GM12878 (cell line): Measurements from ENCODE around the gene UBXN4. TPM values are rescaled to one million over a fixed set of nuclear protein-coding genes. Genes with fewer than 3 reads are reported as not detected.

ENCODE experiments used
- ATAC-seq: fragments of 200-7000 bp; cut with Tn5 transposase; 3 replicates; pipeline ENCODE4 v1.9.1; 2020; ENCODE audit warnings: mild to moderate bottlenecking, moderate library complexity
- BruUV-seq: library from RNA; stranded (reverse); fragments of 400-500 nt; replicated peaks from 2 replicates; lab custom pipeline; 2021; lab: Mats Ljungman, UMichigan
- CTCF ChIA-PET: fragments of 300-600 bp; sonication (Branson Sonifier 250); formaldehyde crosslinking; extraction: SDS; loops from one replicate; lab custom pipeline; 2021; ENCODE audit warnings: inconsistent platforms; lab: Yijun Ruan, JAX
- POLR2A ChIA-PET: fragments of 350-600 bp; formaldehyde crosslinking; extraction: SDS; loops from one replicate; lab custom pipeline; 2021; ENCODE audit warnings: inconsistent platforms; lab: Charles Lee
- RAD21 ChIA-PET: fragments of 300-600 bp; sonication (Branson Sonifier 250); formaldehyde crosslinking; loops from one replicate; lab custom pipeline; 2023; ENCODE audit warnings: antibody characterized with exemption; ENCODE audit not compliant: unreplicated experiment; lab: Charles Lee
- SMC1A ChIA-PET: fragments of 300-600 bp; sonication (Branson Sonifier 250); formaldehyde crosslinking; loops from one replicate; lab custom pipeline; 2023; ENCODE audit not compliant: unreplicated experiment, uncharacterized antibody; lab: Charles Lee
- DNase-seq: peaks from one replicate; pipeline ENCODE4 v3.0.0-alpha.2; 2011; ENCODE audit warnings: low read depth, low spot score
- FAIRE-seq: peaks from 3 replicates; lab custom pipeline; 2011; peaks lifted over from hg19 to GRCh38; lab: Jason Lieb, UNC
- H2AFZ ChIP-seq: 2 replicates; pipeline ENCODE4 v1.6.0; 2011; ENCODE audit warnings: low read depth, low read length, control low read depth; ENCODE audit not compliant: control insufficient read depth
- H3K27ac ChIP-seq: 2 replicates; pipeline ENCODE4 v1.5.1; 2011; ENCODE audit warnings: control low read depth; ENCODE audit not compliant: control insufficient read depth, insufficient read depth
- H3K27me3 ChIP-seq, 2 experiments: replicated peaks in 1 of 2; 2 replicates each; pipeline versions ENCODE4 v1.6.0 to v1.6.1; 2011; ENCODE audit warnings: low read length in 1 of 2; ENCODE audit not compliant: control insufficient read depth in 2 of 2, insufficient read depth in 2 of 2
- H3K36me3 ChIP-seq, 2 experiments: 2 replicates each; pipeline ENCODE4 v1.5.1; 2011; ENCODE audit warnings: low read length in 1 of 2; ENCODE audit not compliant: control insufficient read depth in 2 of 2, insufficient read depth in 2 of 2
- H3K4me1 ChIP-seq: 2 replicates; pipeline ENCODE4 v1.6.1; 2011; ENCODE audit warnings: mild to moderate bottlenecking, low read length, moderate library complexity, mixed read lengths; ENCODE audit not compliant: control insufficient read depth, insufficient read depth
- H3K4me2 ChIP-seq: 2 replicates; pipeline ENCODE4 v1.6.0; 2011; ENCODE audit warnings: control low read depth; ENCODE audit not compliant: control insufficient read depth, insufficient read depth
- H3K4me3 ChIP-seq: fragments of 200-600 bp; sonication (generic); 2 replicates; pipeline ENCODE4 v1.5.1; 2016
- H3K79me2 ChIP-seq: 2 replicates; pipeline ENCODE4 v1.6.0; 2011; ENCODE audit warnings: low read length; ENCODE audit not compliant: control insufficient read depth, insufficient read depth
- H3K9ac ChIP-seq: 2 replicates; pipeline ENCODE4 v1.8.0; 2011; ENCODE audit warnings: low read length, control low read depth, mixed read lengths; ENCODE audit not compliant: control insufficient read depth, insufficient read depth
- H3K9me3 ChIP-seq: replicated peaks from 3 replicates; pipeline ENCODE4 v1.5.1; 2011; ENCODE audit warnings: mild to moderate bottlenecking, low read length; ENCODE audit not compliant: control insufficient read depth, insufficient read depth
- H4K20me1 ChIP-seq: 2 replicates; pipeline ENCODE4 v1.6.0; 2011; ENCODE audit not compliant: control insufficient read depth, insufficient read depth
- BACH1 ChIP-seq: fragments of 450-650 bp; IDR thresholded peaks from 2 replicates; pipeline ENCODE4 v1.6.1; 2017; ENCODE audit warnings: mild to moderate bottlenecking, borderline replicate concordance
- CEBPB ChIP-seq, 2 experiments: fragments of 150-350 bp in 1 of 2; IDR thresholded peaks; 2 replicates each; pipeline ENCODE4 v1.6.1; 2012 to 2014; ENCODE audit warnings: low read depth in 2 of 2, low read length in 2 of 2, borderline replicate concordance in 1 of 2, inconsistent platforms in 1 of 2
- CREB1 ChIP-seq: IDR thresholded peaks from 2 replicates; pipeline ENCODE4 v1.6.1; 2012; ENCODE audit warnings: low read depth, mild to moderate bottlenecking, inconsistent platforms
- EGR1 ChIP-seq, 2 experiments: IDR thresholded peaks; 1 replicate in 1 of 2; 2 replicates in 1 of 2; pipeline ENCODE4 v1.6.1; 2011 to 2012; ENCODE audit warnings: low read depth in 2 of 2, low read length in 2 of 2, borderline replicate concordance in 1 of 2, mild to moderate bottlenecking in 1 of 2, moderate library complexity in 1 of 2
- EZH2 ChIP-seq: IDR thresholded peaks from 2 replicates; pipeline ENCODE4 v1.6.1; 2012; ENCODE audit warnings: low read depth, mild to moderate bottlenecking, control low read depth, inconsistent platforms, low read length, borderline replicate concordance; ENCODE audit not compliant: control insufficient read depth
- KLF5 ChIP-seq: fragments of 450-650 bp; IDR thresholded peaks from 2 replicates; pipeline ENCODE4 v1.6.1; 2014; ENCODE audit warnings: mild to moderate bottlenecking; ENCODE audit not compliant: partially characterized antibody
- NFXL1 ChIP-seq: fragments of 450-650 bp; IDR thresholded peaks from 2 replicates; pipeline ENCODE4 v1.6.1; 2017; ENCODE audit warnings: antibody characterized with exemption, mild to moderate bottlenecking, borderline replicate concordance
- POLR2AphosphoS2 ChIP-seq: IDR thresholded peaks from 2 replicates; pipeline ENCODE4 v1.6.1; 2011; ENCODE audit warnings: low read depth, mild to moderate bottlenecking, low read length, improper control_type of control experiment, moderate library complexity
- ZBTB11 ChIP-seq: fragments of 450-650 bp; formaldehyde crosslinking; IDR thresholded peaks from 2 replicates; pipeline ENCODE4 v1.5.0; 2022; ENCODE audit warnings: mild to moderate bottlenecking, missing genetic modification characterization
- ZNF274 ChIP-seq: IDR thresholded peaks from one replicate; pipeline ENCODE4 v1.8.0; 2011; ENCODE audit not compliant: insufficient read length, insufficient read depth
- WGBS: methylation state at CpG from one replicate; pipeline ENCODE4 v1.1.6; 2016; ENCODE audit warnings: low lambda C conversion rate; ENCODE audit not compliant: insufficient replicate concordance, insufficient coverage; ENCODE audit errors: missing lambda C conversion rate; 5-methylcytosine and 5-hydroxymethylcytosine counted together
- in situ Hi-C: fragments of 300-500 bp; cut with MboI; formaldehyde crosslinking; loops from 9 replicates; pipeline ENCODE4 v1.14.3; 2018; ENCODE audit warnings: mixed read lengths
- intact Hi-C: fragments of 100-400 bp; cut with micrococcal nuclease; formaldehyde crosslinking; loops from one replicate; pipeline ENCODE4 v1.14.2; 2022; ENCODE audit not compliant: unreplicated experiment
- polyA plus RNA-seq, 11 experiments: library from polyadenylated mRNA; depleted of rRNA in 4 of 11; unstranded in 6 of 11; stranded (reverse) in 5 of 11; fragments of >200 nt; fragmentation: Nextera tagmentation in 4 of 11; fragmentation: Illumina TruSeq in 1 of 11; extraction: Ambion mirVana in 4 of 11; extraction: Trizol in 1 of 11; gene quantifications; 1 replicate in 1 of 11; 2 replicates in 10 of 11; pipeline versions ENCODE4 v1.2.1 to v1.2.3, GENCODE V29; 2011 to 2016; ENCODE audit warnings: inconsistent platforms in 2 of 11, missing spikeins in 2 of 11, low read depth in 1 of 11
- total RNA-seq, 4 experiments: library from RNA; depleted of rRNA in 3 of 4; stranded (reverse); fragments of >200 nt in 3 of 4; fragmentation: Illumina TruSeq in 1 of 4; extraction: Trizol in 1 of 4; gene quantifications; 2 replicates each; pipeline versions ENCODE4 v1.2.1 to v1.2.3, GENCODE V29; 2013 to 2021
- TF ChIP-seq, protein P1 (sequence below): fragments of 450-650 bp; conservative IDR thresholded peaks from 2 replicates; pipeline ENCODE4 v1.6.1; 2017; ENCODE audit warnings: mild to moderate bottlenecking, moderate library complexity
- TF ChIP-seq, protein P2 (sequence below): fragments of 450-650 bp; IDR thresholded peaks from 2 replicates; pipeline ENCODE4 v1.6.1; 2016; ENCODE audit warnings: mild to moderate bottlenecking, moderate library complexity, borderline replicate concordance

UBXN4 gene
- total and polyA plus RNA-seq, 10 of the 15 experiments (the other 5 are each of a cell fraction or from before 2014, with no cell fraction given), result 52.6 to 133 (median 71.9) TPM

DNA sequence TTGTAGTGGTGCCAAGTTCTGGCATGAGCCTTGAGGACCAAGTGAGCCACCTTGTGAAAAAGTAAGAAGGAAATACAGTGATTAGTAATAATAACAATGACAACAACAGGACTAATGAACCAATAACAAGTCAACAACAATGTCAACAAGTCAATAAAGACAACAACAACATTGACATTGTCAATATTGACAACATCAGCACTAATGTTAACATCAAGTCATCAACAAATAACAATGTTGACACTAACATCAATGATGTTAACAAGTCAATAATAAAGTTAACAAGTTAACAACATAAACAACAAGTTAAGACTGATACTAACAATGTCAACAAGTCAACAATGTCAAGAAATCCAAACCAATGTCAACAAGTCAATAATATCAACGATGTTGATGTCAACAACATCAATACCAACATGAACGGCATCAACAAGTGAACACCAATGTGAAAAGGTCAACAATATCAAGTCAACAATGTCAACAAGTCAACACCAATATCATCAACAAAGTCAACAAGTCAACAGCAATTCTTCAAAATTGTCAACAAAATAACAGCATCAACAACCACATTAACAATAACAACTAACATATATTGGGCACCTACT is 71.4 kb downstream of the UBXN4 start:
- peak; percentile 13 for FAIRE-seq

More for the DNA sequence above, 71.4 kb downstream of the UBXN4 start:
- H3K36me3 ChIP-seq, result no peaks in the 10 kb centered on the region
- TF ChIP-seq BACH1, result no peak
- no peak for TF ChIP-seq CREB1
- no peak for TF ChIP-seq EZH2
- no peak for TF ChIP-seq KLF5
- no peak for TF ChIP-seq EGR1 (IDR thresholded peaks at IDR 0.05; ENCODE audit: borderline replicate concordance in 1 of 2, low read depth in 2 of 2, low read length in 2 of 2)
- TF ChIP-seq ZNF274, result no peak
- no peak for TF ChIP-seq CEBPB (IDR thresholded peaks at IDR 0.05; ENCODE audit: borderline replicate concordance in 1 of 2, low read depth in 2 of 2, low read length in 2 of 2)
- TF ChIP-seq POLR2AphosphoS2, result no peak
- TF ChIP-seq NFXL1, result no peak
- TF ChIP-seq, protein P1, sequence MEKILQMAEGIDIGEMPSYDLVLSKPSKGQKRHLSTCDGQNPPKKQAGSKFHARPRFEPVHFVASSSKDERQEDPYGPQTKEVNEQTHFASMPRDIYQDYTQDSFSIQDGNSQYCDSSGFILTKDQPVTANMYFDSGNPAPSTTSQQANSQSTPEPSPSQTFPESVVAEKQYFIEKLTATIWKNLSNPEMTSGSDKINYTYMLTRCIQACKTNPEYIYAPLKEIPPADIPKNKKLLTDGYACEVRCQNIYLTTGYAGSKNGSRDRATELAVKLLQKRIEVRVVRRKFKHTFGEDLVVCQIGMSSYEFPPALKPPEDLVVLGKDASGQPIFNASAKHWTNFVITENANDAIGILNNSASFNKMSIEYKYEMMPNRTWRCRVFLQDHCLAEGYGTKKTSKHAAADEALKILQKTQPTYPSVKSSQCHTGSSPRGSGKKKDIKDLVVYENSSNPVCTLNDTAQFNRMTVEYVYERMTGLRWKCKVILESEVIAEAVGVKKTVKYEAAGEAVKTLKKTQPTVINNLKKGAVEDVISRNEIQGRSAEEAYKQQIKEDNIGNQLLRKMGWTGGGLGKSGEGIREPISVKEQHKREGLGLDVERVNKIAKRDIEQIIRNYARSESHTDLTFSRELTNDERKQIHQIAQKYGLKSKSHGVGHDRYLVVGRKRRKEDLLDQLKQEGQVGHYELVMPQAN, result no peak
- TF ChIP-seq, protein P2, sequence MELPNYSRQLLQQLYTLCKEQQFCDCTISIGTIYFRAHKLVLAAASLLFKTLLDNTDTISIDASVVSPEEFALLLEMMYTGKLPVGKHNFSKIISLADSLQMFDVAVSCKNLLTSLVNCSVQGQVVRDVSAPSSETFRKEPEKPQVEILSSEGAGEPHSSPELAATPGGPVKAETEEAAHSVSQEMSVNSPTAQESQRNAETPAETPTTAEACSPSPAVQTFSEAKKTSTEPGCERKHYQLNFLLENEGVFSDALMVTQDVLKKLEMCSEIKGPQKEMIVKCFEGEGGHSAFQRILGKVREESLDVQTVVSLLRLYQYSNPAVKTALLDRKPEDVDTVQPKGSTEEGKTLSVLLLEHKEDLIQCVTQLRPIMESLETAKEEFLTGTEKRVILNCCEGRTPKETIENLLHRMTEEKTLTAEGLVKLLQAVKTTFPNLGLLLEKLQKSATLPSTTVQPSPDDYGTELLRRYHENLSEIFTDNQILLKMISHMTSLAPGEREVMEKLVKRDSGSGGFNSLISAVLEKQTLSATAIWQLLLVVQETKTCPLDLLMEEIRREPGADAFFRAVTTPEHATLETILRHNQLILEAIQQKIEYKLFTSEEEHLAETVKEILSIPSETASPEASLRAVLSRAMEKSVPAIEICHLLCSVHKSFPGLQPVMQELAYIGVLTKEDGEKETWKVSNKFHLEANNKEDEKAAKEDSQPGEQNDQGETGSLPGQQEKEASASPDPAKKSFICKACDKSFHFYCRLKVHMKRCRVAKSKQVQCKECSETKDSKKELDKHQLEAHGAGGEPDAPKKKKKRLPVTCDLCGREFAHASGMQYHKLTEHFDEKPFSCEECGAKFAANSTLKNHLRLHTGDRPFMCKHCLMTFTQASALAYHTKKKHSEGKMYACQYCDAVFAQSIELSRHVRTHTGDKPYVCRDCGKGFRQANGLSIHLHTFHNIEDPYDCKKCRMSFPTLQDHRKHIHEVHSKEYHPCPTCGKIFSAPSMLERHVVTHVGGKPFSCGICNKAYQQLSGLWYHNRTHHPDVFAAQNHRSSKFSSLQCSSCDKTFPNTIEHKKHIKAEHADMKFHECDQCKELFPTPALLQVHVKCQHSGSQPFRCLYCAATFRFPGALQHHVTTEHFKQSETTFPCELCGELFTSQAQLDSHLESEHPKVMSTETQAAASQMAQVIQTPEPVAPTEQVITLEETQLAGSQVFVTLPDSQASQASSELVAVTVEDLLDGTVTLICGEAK, result no peak
- TF ChIP-seq ZBTB11 (CRISPR knock-in tag), result no peak
- SMC1A ChIA-PET, result interaction anchor here (1.1 to 1.2 kb wide), 2 partner anchors 8 to 572 kb away, joined by 3 read pairs; no protein-coding TSS in a partner anchor
- in situ Hi-C loops (no loop called here), intact Hi-C loops (no loop called here)
- CTCF ChIA-PET, result interaction anchor here (2.9 kb wide), 1 partner anchor 16 kb away, joined by 19 read pairs; no protein-coding TSS in a partner anchor
- POLR2A ChIA-PET, result no interaction called here
- no peak overlapping the region for H3K4me2 ChIP-seq
- no peaks in the 10 kb centered on the region; the same call in 2 of the 3 replicates for H3K9me3 ChIP-seq
- ATAC-seq (no peak), DNase-seq (no peak)
- no peak overlapping the region for H3K4me3 ChIP-seq
- H3K4me1 ChIP-seq, result no peaks in the 10 kb centered on the region
- no peak overlapping the region for H3K27ac ChIP-seq
- no peaks in the 10 kb centered on the region for H3K79me2 ChIP-seq
- BruUV-seq, result no TSS peak
- no peak overlapping the region for H2AFZ ChIP-seq
- H3K27me3 ChIP-seq, result no peaks in the 10 kb centered on the region
- no peaks in the 10 kb centered on the region for H4K20me1 ChIP-seq
- no peak overlapping the region for H3K9ac ChIP-seq
- WGBS, result 68% methylated on average over 2 of the region's 2 CpGs
- RAD21 ChIA-PET, result no interaction called here
